ENCODE data around the gene AHRR. TPM values are rescaled to one million over a fixed set of nuclear protein-coding genes. Genes with fewer than 3 reads are reported as not detected.
"Not testable (repeated sequence)": the region's sequence is repeated elsewhere in the genome, so short reads cannot be mapped to it uniquely, and the experiment has no call there.

Gene AHRR
- total RNA-seq, 2 donors from 2014 or later: 0.26 to 0.33 TPM

- ATAC-seq: no peak
- H3K27me3 ChIP-seq: no peaks in the 10 kb centered on the region
- H3K27ac ChIP-seq: no peak overlapping the region
- H3K9me3 ChIP-seq: no peaks in the 10 kb centered on the region
- no peak overlapping the region for H3K4me3 ChIP-seq
- H3K36me3 ChIP-seq (replicated peaks in 1 of 2; ENCODE audit: insufficient read depth in 1 of 2, low read depth in 2 of 2): no peaks in the 10 kb centered on the region
- no peak for TF ChIP-seq POLR2A (IDR thresholded peaks at IDR 0.05)
- no peak for TF ChIP-seq CTCF (IDR thresholded peaks at IDR 0.05)
- intact Hi-C loops (cut with DNase I): no loop called here
- WGBS, 2 donors: 91 to 95% methylated on average over 3 to 8 of the region's 14 CpGs
- H3K4me1 ChIP-seq: no peaks in the 10 kb centered on the region
- DNase-seq: peak in 1 of 4 donors; percentile 9
Observed at GRCh38 chr5:285991-286557, 35.4 kb upstream of the AHRR start.

- intact Hi-C loops (cut with DNase I); H3K27me3 ChIP-seq; H3K27ac ChIP-seq; H3K4me3 ChIP-seq; DNase-seq; ATAC-seq; H3K4me1 ChIP-seq; H3K9me3 ChIP-seq; H3K36me3 ChIP-seq (replicated peaks in 1 of 2; ENCODE audit: insufficient read depth in 1 of 2, low read depth in 2 of 2): not testable (repeated sequence)
- 88 to 91% methylated on average over 13 of the region's 13 CpGs for WGBS, 2 donors
Observed at GRCh38 chr5:290200-290599, 31.3 kb upstream of the AHRR start.

- H3K4me1 ChIP-seq; H3K9me3 ChIP-seq; intact Hi-C loops (cut with DNase I); H3K4me3 ChIP-seq; H3K27me3 ChIP-seq; ATAC-seq; DNase-seq; H3K36me3 ChIP-seq (replicated peaks in 1 of 2; ENCODE audit: insufficient read depth in 1 of 2, low read depth in 2 of 2); H3K27ac ChIP-seq: not testable (repeated sequence)
- 97 to 98% methylated on average over 10 of the region's 10 CpGs for WGBS, 2 donors
Observed at GRCh38 chr5:291345-291744, 30.2 kb upstream of the AHRR start.

- H3K36me3 ChIP-seq (replicated peaks in 1 of 2; ENCODE audit: insufficient read depth in 1 of 2, low read depth in 2 of 2); H3K27me3 ChIP-seq; H3K4me3 ChIP-seq; H3K4me1 ChIP-seq; ATAC-seq; intact Hi-C loops (cut with DNase I); H3K27ac ChIP-seq; H3K9me3 ChIP-seq: not testable (repeated sequence)
- WGBS, 2 donors: 94 to 98% methylated on average over 17 of the region's 17 CpGs
- peak in 1 of 4 donors; percentile 1 for DNase-seq
Observed at GRCh38 chr5:294788-295187, 26.7 kb upstream of the AHRR start.

GRCh38 chr5:296207-296606 lies 25.3 kb upstream of the AHRR start:
- WGBS, 2 donors: 56 to 72% methylated on average over 6 to 10 of the region's 10 CpGs
- intact Hi-C loops (cut with DNase I); DNase-seq; H3K27ac ChIP-seq; H3K4me1 ChIP-seq; ATAC-seq; H3K4me3 ChIP-seq; H3K36me3 ChIP-seq (replicated peaks in 1 of 2; ENCODE audit: insufficient read depth in 1 of 2, low read depth in 2 of 2); H3K27me3 ChIP-seq; H3K9me3 ChIP-seq: not testable (repeated sequence)

GRCh38 chr5:296954-297353 lies 24.6 kb upstream of the AHRR start:
- H3K9me3 ChIP-seq; H3K27ac ChIP-seq; H3K4me3 ChIP-seq; H3K36me3 ChIP-seq (replicated peaks in 1 of 2; ENCODE audit: insufficient read depth in 1 of 2, low read depth in 2 of 2); DNase-seq; H3K27me3 ChIP-seq; intact Hi-C loops (cut with DNase I); H3K4me1 ChIP-seq; ATAC-seq: not testable (repeated sequence)
- WGBS, 2 donors: 73 to 93% methylated on average over 8 to 15 of the region's 16 CpGs

- H3K9me3 ChIP-seq; H3K4me1 ChIP-seq; H3K27me3 ChIP-seq; H3K4me3 ChIP-seq; H3K36me3 ChIP-seq (replicated peaks in 1 of 2; ENCODE audit: insufficient read depth in 1 of 2, low read depth in 2 of 2); H3K27ac ChIP-seq; intact Hi-C loops (cut with DNase I); ATAC-seq: not testable (repeated sequence)
- WGBS, 2 donors: 74 to 82% methylated on average over 6 of the region's 6 CpGs
- DNase-seq: peak in 1 of 4 donors; percentile 0
Observed at GRCh38 chr5:297448-297847, 24.1 kb upstream of the AHRR start.

GRCh38 chr5:297991-298736 lies 23.4 kb upstream of the AHRR start:
- H3K27ac ChIP-seq; H3K4me1 ChIP-seq; H3K36me3 ChIP-seq (replicated peaks in 1 of 2; ENCODE audit: insufficient read depth in 1 of 2, low read depth in 2 of 2); H3K27me3 ChIP-seq; H3K9me3 ChIP-seq; intact Hi-C loops (cut with DNase I); ATAC-seq; H3K4me3 ChIP-seq: not testable (repeated sequence)
- WGBS, 2 donors: 86 to 88% methylated on average over 10 to 12 of the region's 14 CpGs
- DNase-seq: peak in 1 of 4 donors; percentile 5
